Natural killer cell treated with Interleukin-12 subunit alpha and Interleukin-12 subunit beta and Interleukin-15 and Interleukin-18, amount 100 ng/mL, for 72 hours (primary cell): ENCODE data around the gene XXYLT1. TPM values are rescaled to one million over a fixed set of nuclear protein-coding genes. Genes with fewer than 3 reads are reported as not detected.

Source experiments
- ATAC-seq, 2 donors: fragments of 150-1000 bp; cut with Tn5 transposase in 1 of 2; sonication (Bioruptor Pico), chemical (Tn5 transposase) in 1 of 2; 2 replicates each; pipeline ENCODE4 v1.10.0; 2021
- DNase-seq: peaks from one replicate; pipeline ENCODE4 v3.0.0; 2022; ENCODE audit warnings: low spot score
- H3K27ac Mint-ChIP-seq, 2 donors: 1 replicate in 1 of 2; 2 replicates in 1 of 2; pipeline ENCODE4 v1.8.0; 2022; ENCODE audit warnings: mixed read lengths in 2 of 2, mild to moderate bottlenecking in 1 of 2, moderate library complexity in 1 of 2
- H3K27me3 Mint-ChIP-seq, 2 donors: 1 replicate in 1 of 2; 2 replicates in 1 of 2; pipeline ENCODE4 v1.8.0; 2022; ENCODE audit warnings: mixed read lengths in 2 of 2
- H3K36me3 Mint-ChIP-seq: one replicate; pipeline ENCODE4 v1.8.0; 2022; ENCODE audit warnings: mixed read lengths
- H3K4me1 Mint-ChIP-seq, 2 donors: 1 replicate in 1 of 2; 2 replicates in 1 of 2; pipeline ENCODE4 v1.8.0; 2022; ENCODE audit warnings: low read depth in 2 of 2, mixed read lengths in 2 of 2, mild to moderate bottlenecking in 1 of 2
- H3K4me3 Mint-ChIP-seq: one replicate; pipeline ENCODE4 v1.8.0; 2022; ENCODE audit warnings: mixed read lengths
- H3K9me3 Mint-ChIP-seq: 2 replicates; pipeline ENCODE4 v1.8.0; 2022; ENCODE audit warnings: mixed read lengths
- total RNA-seq, 2 donors: library from RNA; stranded (reverse); gene quantifications; one replicate each; pipeline ENCODE4 v1.2.3, GENCODE V29; 2022

The XXYLT1 gene
- total RNA-seq, 2 donors from 2014 or later: 10.5 to 16.2 TPM

GRCh38 chr3:195083659-195084058 is 187.3 kb downstream of the XXYLT1 start:
- no peak for ATAC-seq
- Mint-ChIP-seq H3K4me3 (no peak overlapping the region), H3K27ac (peak overlapping the region in 1 of 2 donors; percentile 9), H3K9me3 (no peaks in the 10 kb centered on the region), H3K36me3 (no peaks in the 10 kb centered on the region), H3K27me3 (no peaks in the 10 kb centered on the region), H3K4me1 (peaks cover 0 to 11% of the 10 kb centered on the region in 2 donors)
- DNase-seq: peak; percentile 26

GRCh38 chr3:195082811-195083210 is 188.1 kb downstream of the XXYLT1 start:
- H3K36me3 Mint-ChIP-seq: no peaks in the 10 kb centered on the region
- no peaks in the 10 kb centered on the region for H3K9me3 Mint-ChIP-seq
- H3K4me1 Mint-ChIP-seq: peaks cover 0 to 11% of the 10 kb centered on the region in 2 donors
- DNase-seq: peak; percentile 34
- H3K27ac Mint-ChIP-seq: no peak overlapping the region
- no peaks in the 10 kb centered on the region for H3K27me3 Mint-ChIP-seq
- no peak for ATAC-seq
- no peak overlapping the region for H3K4me3 Mint-ChIP-seq

- H3K4me3 Mint-ChIP-seq: no peak overlapping the region
- no peaks in the 10 kb centered on the region for H3K36me3 Mint-ChIP-seq
- H3K27ac Mint-ChIP-seq: no peak overlapping the region
- ATAC-seq (no peak), DNase-seq (peak; percentile 8)
- H3K4me1 Mint-ChIP-seq: peaks cover 0 to 12% of the 10 kb centered on the region in 2 donors
- no peaks in the 10 kb centered on the region for H3K9me3 Mint-ChIP-seq
- no peaks in the 10 kb centered on the region for H3K27me3 Mint-ChIP-seq
These were observed 189.6 kb downstream of the XXYLT1 start for GRCh38 chr3:195081242-195081963.

GRCh38 chr3:195080571-195081151 is 190.3 kb downstream of the XXYLT1 start:
- Mint-ChIP-seq H3K9me3 (no peaks in the 10 kb centered on the region), H3K27ac (no peak overlapping the region), H3K36me3 (no peaks in the 10 kb centered on the region), H3K27me3 (no peaks in the 10 kb centered on the region), H3K4me3 (no peak overlapping the region), H3K4me1 (peaks cover 0 to 15% of the 10 kb centered on the region in 2 donors)
- no peak for ATAC-seq
- DNase-seq: peak; percentile 28

GRCh38 chr3:195080125-195080524 is 190.8 kb downstream of the XXYLT1 start:
- H3K27ac Mint-ChIP-seq: peak overlapping the region in 1 of 2 donors; percentile 65
- no peak for ATAC-seq
- peak; percentile 22 for DNase-seq
- H3K27me3 Mint-ChIP-seq: no peaks in the 10 kb centered on the region
- no peaks in the 10 kb centered on the region for H3K9me3 Mint-ChIP-seq
- peaks cover 0 to 15% of the 10 kb centered on the region in 2 donors for H3K4me1 Mint-ChIP-seq
- H3K4me3 Mint-ChIP-seq: no peak overlapping the region
- no peaks in the 10 kb centered on the region for H3K36me3 Mint-ChIP-seq

GRCh38 chr3:195079636-195080035 is 191.3 kb downstream of the XXYLT1 start:
- Mint-ChIP-seq H3K27me3 (no peaks in the 10 kb centered on the region), H3K9me3 (no peaks in the 10 kb centered on the region), H3K36me3 (no peaks in the 10 kb centered on the region), H3K4me1 (peaks cover 0 to 15% of the 10 kb centered on the region in 2 donors), H3K4me3 (no peak overlapping the region), H3K27ac (peak overlapping the region in 1 of 2 donors; percentile 65)
- DNase-seq (no peak), ATAC-seq (no peak)

GRCh38 chr3:195078891-195079440 is 192.0 kb downstream of the XXYLT1 start:
- no peak overlapping the region for H3K4me3 Mint-ChIP-seq
- no peaks in the 10 kb centered on the region for H3K27me3 Mint-ChIP-seq
- no peak for ATAC-seq
- peaks cover 0 to 15% of the 10 kb centered on the region in 2 donors for H3K4me1 Mint-ChIP-seq
- H3K9me3 Mint-ChIP-seq: no peaks in the 10 kb centered on the region
- H3K27ac Mint-ChIP-seq: peak overlapping the region in 1 of 2 donors; percentile 65
- peak; percentile 22 for DNase-seq
- no peaks in the 10 kb centered on the region for H3K36me3 Mint-ChIP-seq

GRCh38 chr3:195077611-195078540 is 193.1 kb downstream of the XXYLT1 start:
- no peaks in the 10 kb centered on the region for H3K9me3 Mint-ChIP-seq
- no peaks in the 10 kb centered on the region for H3K36me3 Mint-ChIP-seq
- no peak overlapping the region for H3K27ac Mint-ChIP-seq
- H3K4me1 Mint-ChIP-seq: peaks cover 0 to 15% of the 10 kb centered on the region in 2 donors
- H3K4me3 Mint-ChIP-seq: no peak overlapping the region
- no peaks in the 10 kb centered on the region for H3K27me3 Mint-ChIP-seq
- ATAC-seq: no peak
- peak; percentile 38 for DNase-seq

- Mint-ChIP-seq H3K36me3 (no peaks in the 10 kb centered on the region), H3K4me1 (peaks cover 0 to 15% of the 10 kb centered on the region in 2 donors), H3K27ac (peak overlapping the region in 1 of 2 donors; percentile 50), H3K4me3 (no peak overlapping the region), H3K27me3 (no peaks in the 10 kb centered on the region), H3K9me3 (no peaks in the 10 kb centered on the region)
- DNase-seq (no peak), ATAC-seq (no peak)
These were observed 193.9 kb downstream of the XXYLT1 start for GRCh38 chr3:195076981-195077610.

- Mint-ChIP-seq H3K9me3 (no peaks in the 10 kb centered on the region), H3K27me3 (no peaks in the 10 kb centered on the region), H3K36me3 (no peaks in the 10 kb centered on the region), H3K4me3 (no peak overlapping the region), H3K27ac (peak overlapping the region in 1 of 2 donors; percentile 50), H3K4me1 (peaks cover 0 to 15% of the 10 kb centered on the region in 2 donors)
- DNase-seq (no peak), ATAC-seq (peak in 1 of 2 donors; percentile 52)
These were observed 194.8 kb downstream of the XXYLT1 start for GRCh38 chr3:195075941-195076875.

- H3K4me3 Mint-ChIP-seq: no peak overlapping the region
- DNase-seq: no peak
- peaks cover 0 to 15% of the 10 kb centered on the region in 2 donors for H3K4me1 Mint-ChIP-seq
- no peaks in the 10 kb centered on the region for H3K36me3 Mint-ChIP-seq
- ATAC-seq: peak in 1 of 2 donors; percentile 20
- H3K27ac Mint-ChIP-seq: peak overlapping the region in 1 of 2 donors; percentile 43
- no peaks in the 10 kb centered on the region for H3K9me3 Mint-ChIP-seq
- no peaks in the 10 kb centered on the region for H3K27me3 Mint-ChIP-seq
These were observed 195.6 kb downstream of the XXYLT1 start for GRCh38 chr3:195075199-195075940.
